NCI-H774 (cell line): Measurements from ENCODE around the gene POU2F2.

Source experiments
- DNase-seq: peaks from one replicate; lab custom pipeline; 2025; lab: John Stamatoyannopoulos, UW

POU2F2 gene

GRCh38 chr19:42125536-42125935, 6.7 kb downstream of the POU2F2 start:
- no peak for DNase-seq

GRCh38 chr19:42124386-42124901, 7.8 kb downstream of the POU2F2 start:
- DNase-seq, result no peak

GRCh38 chr19:42123765-42124164, 8.5 kb downstream of the POU2F2 start:
- DNase-seq, result no peak

DNA sequence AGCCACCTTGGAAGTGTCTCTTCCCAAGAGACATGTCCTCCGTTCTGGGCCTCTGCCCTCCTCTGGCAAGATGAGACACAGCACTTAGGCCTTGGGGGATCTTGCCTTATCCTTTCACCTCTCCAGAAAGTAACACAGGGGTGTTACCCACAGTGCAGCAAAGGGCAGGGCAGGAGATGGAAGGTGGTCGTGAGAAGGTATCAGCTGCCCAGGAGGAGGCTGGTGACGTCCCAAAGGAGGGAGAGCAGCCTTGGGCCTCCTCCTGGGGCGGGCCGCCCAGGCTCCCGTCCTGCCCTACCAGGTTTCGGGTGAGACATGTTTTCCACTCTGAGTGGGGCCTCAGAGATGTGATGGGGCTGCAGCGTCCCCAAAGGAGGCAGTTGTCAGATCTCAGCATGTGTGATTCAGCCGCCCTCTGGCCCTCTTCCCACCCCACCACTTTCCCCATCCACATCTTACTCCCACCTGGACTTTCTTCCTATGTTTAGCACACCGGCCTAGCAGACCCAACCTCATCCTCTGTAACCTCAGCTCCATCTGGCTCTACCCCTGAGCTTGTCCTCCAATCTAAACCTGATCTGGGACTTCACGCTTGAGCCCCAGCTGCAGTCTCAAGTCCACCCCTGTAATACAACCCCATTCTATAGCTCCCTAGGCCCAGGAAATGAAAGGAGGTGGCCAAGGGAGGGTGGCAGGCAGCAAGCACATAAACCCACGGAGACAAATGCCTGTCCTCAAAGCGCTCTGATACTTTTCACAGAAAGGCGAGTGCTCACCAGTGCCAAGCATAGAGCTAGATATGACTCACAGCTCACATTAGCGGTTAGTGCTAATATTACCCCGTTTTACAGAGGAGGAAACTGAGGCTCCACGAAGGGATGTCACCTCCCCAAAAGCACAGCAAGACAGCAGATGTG, 9.3 kb downstream of the POU2F2 start:
- DNase-seq, result no peak

- DNase-seq, result no peak
These were observed 10.6 kb downstream of the POU2F2 start for GRCh38 chr19:42121656-42122069.

GRCh38 chr19:42121036-42121621, 11.1 kb downstream of the POU2F2 start:
- DNase-seq, result no peak

DNA sequence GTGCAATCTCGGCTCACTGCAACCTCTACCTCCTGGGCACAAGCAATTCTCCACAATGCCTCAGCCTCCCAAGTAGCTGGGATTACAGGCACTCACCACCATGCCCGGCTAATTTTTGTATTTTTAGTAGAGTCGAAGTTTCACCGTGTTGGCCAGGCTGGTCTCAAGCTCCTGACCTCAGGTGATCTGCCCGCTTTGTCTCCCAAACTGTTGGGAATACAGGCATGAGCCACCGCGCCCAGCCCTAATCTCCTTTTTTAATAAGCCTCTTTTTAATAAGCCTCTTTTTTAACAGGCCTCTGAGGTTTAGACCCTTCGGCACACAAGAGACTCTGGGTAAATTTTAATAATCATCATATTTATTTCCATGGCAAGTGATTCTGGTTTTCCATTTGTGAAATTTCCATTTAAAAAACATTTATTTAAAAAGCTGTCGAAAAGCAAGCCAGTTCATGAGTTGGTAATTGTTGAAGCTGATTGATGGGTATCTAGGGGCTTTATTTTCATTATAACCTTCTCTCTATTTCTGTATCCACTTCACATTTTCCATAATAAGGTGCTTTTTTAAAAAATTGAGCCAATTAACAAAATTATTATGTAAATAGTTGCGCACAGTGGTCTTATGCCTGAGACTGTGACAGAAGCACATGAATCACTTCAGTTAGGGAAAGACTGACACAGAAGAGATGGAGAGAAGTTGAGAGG, 11.8 kb downstream of the POU2F2 start:
- DNase-seq, result no peak

DNA sequence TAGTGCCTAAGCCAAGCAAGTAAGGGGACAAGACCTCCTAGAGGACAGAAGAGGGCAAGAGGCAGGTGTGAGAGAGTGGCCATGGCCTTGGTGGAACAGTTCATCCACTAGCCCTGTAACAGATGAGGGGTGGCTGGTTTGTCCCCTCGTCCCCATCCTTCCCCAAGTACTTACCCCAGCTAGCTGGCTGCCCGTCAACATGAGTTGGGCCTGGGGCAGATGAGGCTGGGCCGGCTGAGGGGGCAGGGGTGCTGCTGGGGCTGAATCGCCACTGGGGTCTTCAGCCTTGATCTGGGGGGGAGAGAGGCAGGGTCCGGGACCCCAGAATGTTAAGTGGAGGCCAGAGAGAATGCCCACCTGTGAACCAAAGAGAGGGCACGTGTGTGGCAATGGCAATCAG, 15.2 kb downstream of the POU2F2 start:
- no peak for DNase-seq

DNA sequence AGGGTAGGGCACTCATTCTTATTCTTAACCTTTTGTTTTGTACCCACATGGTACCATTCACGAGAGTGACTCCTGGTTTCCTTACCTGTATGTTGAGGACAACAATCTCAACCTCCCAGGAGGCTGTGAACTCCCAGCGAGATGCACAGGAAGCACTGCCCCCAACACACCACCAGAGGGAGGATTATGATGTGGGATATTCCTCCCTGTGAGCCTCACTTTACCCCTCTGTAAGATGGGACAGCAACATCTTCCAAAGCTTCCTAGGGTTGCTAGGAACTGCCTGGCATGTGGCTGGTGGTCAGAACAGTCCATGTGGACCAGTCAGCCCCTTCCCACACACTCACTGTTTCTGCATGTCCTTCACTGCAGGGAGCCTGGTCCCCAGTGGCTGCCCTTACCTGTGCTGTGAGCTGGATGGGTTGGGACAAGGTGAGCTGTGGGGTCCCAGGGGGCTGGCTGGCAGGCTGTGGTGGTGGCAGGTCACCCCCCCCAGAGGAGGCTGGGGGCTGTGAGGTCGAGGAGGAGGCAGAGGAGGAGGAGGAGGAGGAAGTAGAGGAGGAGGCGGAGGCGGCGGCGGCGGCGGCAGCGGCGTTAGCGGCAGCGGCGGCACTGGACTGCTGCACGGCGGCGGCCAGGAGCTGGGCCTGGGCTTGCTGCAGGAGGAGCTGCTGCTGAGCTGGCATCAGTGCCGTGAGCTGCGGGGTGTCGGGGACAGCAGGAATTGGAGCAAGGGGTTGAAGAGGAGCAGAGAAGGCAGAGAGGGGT, 15.8 kb downstream of the POU2F2 start:
- DNase-seq, result no peak

- no peak for DNase-seq
These were observed 16.5 kb downstream of the POU2F2 start for GRCh38 chr19:42115705-42116104.

- DNase-seq, result no peak
These were observed 17.0 kb downstream of the POU2F2 start for GRCh38 chr19:42115219-42115618.

DNA sequence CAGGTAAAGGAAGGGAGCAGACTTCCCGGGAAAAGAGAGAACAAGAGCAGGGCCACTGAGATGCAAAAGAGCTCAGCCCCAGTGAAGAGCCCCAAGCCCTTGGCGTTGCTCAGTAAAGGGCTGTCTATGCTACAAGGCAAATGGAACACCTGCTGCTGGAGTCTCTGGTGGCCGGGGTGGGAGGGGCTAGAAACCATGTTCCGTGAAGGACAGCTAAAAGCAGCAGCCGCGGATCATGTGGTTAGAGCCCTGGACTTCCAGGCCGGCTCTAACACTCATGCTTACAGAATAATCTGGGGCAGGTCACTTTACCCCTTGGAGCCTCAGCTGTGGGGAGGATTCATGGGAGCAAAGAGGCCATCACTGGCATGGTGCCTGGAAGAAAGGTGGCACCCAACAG, 17.8 kb downstream of the POU2F2 start:
- peak; percentile 34 for DNase-seq

DNA sequence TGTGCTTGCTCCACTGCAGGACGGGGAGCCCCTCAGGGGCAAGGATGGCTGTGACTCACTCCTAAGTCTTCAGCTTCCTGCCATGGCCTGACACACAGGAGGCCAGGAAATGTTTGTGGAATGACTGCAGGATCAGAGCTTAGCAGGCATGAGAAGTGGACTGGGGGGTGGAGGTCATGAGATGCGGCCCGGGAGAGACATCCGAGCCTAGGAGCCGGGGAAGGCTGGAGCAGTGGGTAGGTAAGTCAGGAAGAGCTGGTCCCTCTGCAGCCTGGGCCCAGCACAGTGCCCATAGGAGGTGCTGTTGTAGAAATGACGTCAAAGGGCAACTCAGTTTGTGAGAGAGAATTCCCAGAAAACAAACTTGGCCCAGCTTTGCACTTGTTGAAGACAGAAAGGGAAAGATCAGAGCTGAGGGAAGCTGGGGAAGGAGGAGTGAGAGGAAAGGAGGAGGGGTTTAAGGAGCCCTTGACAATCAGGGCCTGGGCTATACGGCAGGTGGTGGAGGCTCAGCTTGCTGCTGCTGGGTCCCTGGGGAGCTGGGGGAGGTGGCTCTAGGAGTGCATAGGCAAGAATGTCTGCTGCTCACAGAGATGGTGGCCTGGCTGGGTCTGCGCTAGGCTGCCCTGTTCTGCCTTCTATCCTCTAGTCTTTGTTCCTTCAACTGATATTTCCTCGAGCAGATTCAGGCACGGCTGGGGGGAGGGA, 18.5 kb downstream of the POU2F2 start:
- no peak for DNase-seq

DNA sequence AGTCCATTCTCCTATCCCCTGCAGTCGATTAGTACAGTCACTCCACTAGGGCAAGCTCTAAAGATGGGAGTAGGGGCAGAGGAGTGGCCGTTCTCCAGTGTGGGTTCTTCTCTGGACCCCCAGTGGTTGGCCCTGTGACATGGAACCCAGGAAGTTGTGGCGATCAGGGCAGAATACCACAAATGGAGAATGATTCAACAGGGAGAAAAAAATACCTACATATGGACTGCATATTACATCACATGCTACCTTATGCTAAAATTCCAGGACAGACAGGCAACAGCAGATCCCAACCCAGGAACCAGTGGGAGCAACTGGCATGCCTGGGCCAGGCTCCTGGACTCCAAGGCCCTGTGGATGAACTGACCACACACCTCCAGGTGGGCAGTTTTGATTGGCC, 20.4 kb downstream of the POU2F2 start:
- no peak for DNase-seq

GRCh38 chr19:42111384-42111783, 20.9 kb downstream of the POU2F2 start:
- no peak for DNase-seq

GRCh38 chr19:42110658-42111057, 21.6 kb downstream of the POU2F2 start:
- no peak for DNase-seq

DNA sequence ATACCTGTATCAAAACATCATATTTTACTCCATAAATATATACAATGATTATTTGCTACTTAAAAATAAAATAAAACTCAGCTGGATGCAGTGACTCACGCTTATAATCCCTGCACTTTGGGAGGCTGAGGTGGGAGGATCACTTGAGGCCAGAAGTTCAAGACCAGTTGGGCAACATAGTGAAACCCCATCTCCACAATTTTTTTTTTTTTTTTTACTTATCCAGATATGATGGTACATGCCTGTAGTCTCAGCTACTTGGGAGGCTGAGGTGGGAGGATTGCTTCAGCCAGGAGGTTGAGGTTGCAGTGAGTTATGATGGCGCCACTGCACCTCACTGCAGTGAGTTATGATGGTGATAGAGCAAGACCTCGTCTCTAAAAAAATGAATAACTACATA, 22.4 kb downstream of the POU2F2 start:
- no peak for DNase-seq

- peak; percentile 83 for DNase-seq
These were observed 23.5 kb downstream of the POU2F2 start for GRCh38 chr19:42108527-42109389.

- no peak for DNase-seq
These were observed 26.9 kb downstream of the POU2F2 start for GRCh38 chr19:42105368-42105767.

GRCh38 chr19:42102877-42103276, 29.4 kb downstream of the POU2F2 start:
- no peak for DNase-seq
